Mesendoderm (in vitro differentiated cells): ENCODE results near the gene ZNF80.

Experiments used
- DNase-seq: peaks from one replicate; pipeline ENCODE4 v3.0.0; 2013
- H2AK5ac ChIP-seq: 2 replicates; pipeline ENCODE4 v1.6.1; 2013; ENCODE audit warnings: low read length, inconsistent platforms
- H2BK120ac ChIP-seq: 2 replicates; pipeline ENCODE4 v1.6.1; 2013; ENCODE audit warnings: low read depth, mild to moderate bottlenecking, low read length, moderate library complexity, mixed read lengths
- H2BK15ac ChIP-seq: replicated peaks from 2 replicates; pipeline ENCODE4 v1.6.1; 2013; ENCODE audit warnings: low read depth, mild to moderate bottlenecking, moderate library complexity
- H2BK5ac ChIP-seq: 2 replicates; pipeline ENCODE4 v1.6.1; 2013; ENCODE audit warnings: low read length, inconsistent platforms
- H3K18ac ChIP-seq: 2 replicates; pipeline ENCODE4 v1.6.1; 2013; ENCODE audit warnings: mild to moderate bottlenecking, low read length, mixed read lengths
- H3K23ac ChIP-seq: one replicate; pipeline ENCODE4 v1.6.1; 2013; ENCODE audit warnings: low read length
- H3K27ac ChIP-seq: 2 replicates; pipeline ENCODE4 v1.5.1; 2013; ENCODE audit warnings: low read depth, mild to moderate bottlenecking, inconsistent platforms, low read length, moderate library complexity
- H3K27me3 ChIP-seq: 2 replicates; pipeline ENCODE4 v1.6.1; 2013; ENCODE audit warnings: low read length, control low read depth, mild to moderate bottlenecking, inconsistent platforms; ENCODE audit not compliant: insufficient read depth, poor library complexity
- H3K36me3 ChIP-seq: 2 replicates; pipeline ENCODE4 v1.6.1; 2013; ENCODE audit warnings: low read length, inconsistent platforms; ENCODE audit not compliant: control insufficient read depth, insufficient read depth
- H3K4ac ChIP-seq: one replicate; pipeline ENCODE4 v1.6.1; 2013; ENCODE audit warnings: low read depth, mild to moderate bottlenecking, low read length, moderate library complexity
- H3K4me1 ChIP-seq: 2 replicates; pipeline ENCODE4 v1.6.1; 2013; ENCODE audit warnings: low read depth, low read length, inconsistent platforms; ENCODE audit not compliant: control insufficient read depth
- H3K4me2 ChIP-seq: 2 replicates; pipeline ENCODE4 v1.6.1; 2013; ENCODE audit warnings: low read length
- H3K4me3 ChIP-seq: 2 replicates; pipeline ENCODE4 v1.5.1; 2013; ENCODE audit warnings: mild to moderate bottlenecking, low read length
- H3K56ac ChIP-seq: one replicate; pipeline ENCODE4 v1.6.1; 2013; ENCODE audit warnings: low read length
- H3K79me1 ChIP-seq: 2 replicates; pipeline ENCODE4 v1.6.1; 2013; ENCODE audit warnings: low read length, inconsistent platforms
- H3K79me2 ChIP-seq: 2 replicates; pipeline ENCODE4 v1.6.1; 2013; ENCODE audit warnings: mild to moderate bottlenecking, low read length; ENCODE audit not compliant: control insufficient read depth, insufficient read depth
- H3K9ac ChIP-seq: 2 replicates; pipeline ENCODE4 v1.6.1; 2013; ENCODE audit warnings: low read length, inconsistent platforms
- H4K5ac ChIP-seq: one replicate; pipeline ENCODE4 v1.6.1; 2013; ENCODE audit warnings: low read length
- H4K8ac ChIP-seq: one replicate; pipeline ENCODE4 v1.6.1; 2013; ENCODE audit warnings: low read depth, mild to moderate bottlenecking, control low read depth, low read length, moderate library complexity
- WGBS: extraction: QIAGEN DNeasy Blood & Tissue Kit; methylation state at CpG from one replicate; pipeline ENCODE4 v1.1.7; 2013; ENCODE audit warnings: low lambda C conversion rate, missing lambda C conversion rate; ENCODE audit not compliant: insufficient coverage; ENCODE audit errors: extremely low coverage; 5-methylcytosine and 5-hydroxymethylcytosine counted together

The ZNF80 gene

DNA sequence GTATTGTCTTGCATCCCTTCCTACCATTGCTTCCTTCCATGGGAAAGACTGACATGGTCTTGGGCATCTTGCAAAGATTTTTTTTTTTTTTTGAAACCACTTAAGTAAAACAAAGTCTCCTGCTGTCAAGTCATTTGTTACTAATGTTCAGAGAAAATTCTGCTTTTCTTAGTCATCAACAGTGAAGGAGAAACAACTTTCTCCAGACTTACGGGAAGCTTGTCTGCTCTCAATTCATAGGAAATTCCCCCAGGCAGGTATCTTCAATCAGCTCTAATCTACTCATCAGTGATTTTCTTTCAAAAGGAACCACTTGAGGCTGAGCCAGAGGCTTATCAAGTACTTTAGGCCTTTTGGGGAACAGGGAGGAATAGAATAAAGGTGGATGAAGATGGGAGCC, 42.6 kb downstream of the ZNF80 start:
- no peak overlapping the region for H3K18ac ChIP-seq
- H3K79me2 ChIP-seq, result no peaks in the 10 kb centered on the region
- H3K23ac ChIP-seq, result no peak overlapping the region
- H3K36me3 ChIP-seq, result no peaks in the 10 kb centered on the region
- no peak overlapping the region for H2AK5ac ChIP-seq
- H3K27ac ChIP-seq, result no peak overlapping the region
- H2BK120ac ChIP-seq, result no peak overlapping the region
- no peaks in the 10 kb centered on the region for H3K27me3 ChIP-seq
- H3K9ac ChIP-seq, result no peak overlapping the region
- H3K4me1 ChIP-seq, result no peaks in the 10 kb centered on the region
- no peak overlapping the region for H3K4me2 ChIP-seq
- no peaks in the 10 kb centered on the region for H3K79me1 ChIP-seq
- WGBS, result no CpG with 5 or more reads among the region's 1 CpG
- no peak overlapping the region for H3K4ac ChIP-seq
- no peak overlapping the region for H4K5ac ChIP-seq
- H4K8ac ChIP-seq, result no peak overlapping the region
- no peak overlapping the region for H2BK15ac ChIP-seq
- no peak overlapping the region for H3K56ac ChIP-seq
- peak; percentile 57 for DNase-seq
- no peak overlapping the region for H3K4me3 ChIP-seq
- H2BK5ac ChIP-seq, result no peak overlapping the region

DNA sequence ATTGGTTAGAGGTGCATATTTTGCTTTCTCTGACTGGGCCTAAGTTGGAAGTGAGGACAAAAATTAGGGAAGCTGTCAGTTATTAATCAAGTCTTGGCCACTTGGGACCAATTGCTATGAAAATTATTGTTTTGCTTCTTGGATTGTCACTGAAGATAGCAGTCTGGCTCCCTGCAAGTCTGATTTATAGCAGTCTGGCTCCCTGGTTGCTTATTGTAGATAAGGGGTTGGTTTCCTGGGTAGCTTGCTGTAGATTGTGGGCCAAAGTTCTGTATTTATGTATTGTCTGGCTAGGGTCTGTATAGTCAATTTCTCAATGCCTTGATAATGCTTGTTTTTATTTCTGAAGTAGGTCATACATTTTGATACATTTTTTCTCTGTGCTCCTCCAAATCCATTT, 45.2 kb downstream of the ZNF80 start:
- H3K18ac ChIP-seq, result no peak overlapping the region
- DNase-seq, result no peak

DNA sequence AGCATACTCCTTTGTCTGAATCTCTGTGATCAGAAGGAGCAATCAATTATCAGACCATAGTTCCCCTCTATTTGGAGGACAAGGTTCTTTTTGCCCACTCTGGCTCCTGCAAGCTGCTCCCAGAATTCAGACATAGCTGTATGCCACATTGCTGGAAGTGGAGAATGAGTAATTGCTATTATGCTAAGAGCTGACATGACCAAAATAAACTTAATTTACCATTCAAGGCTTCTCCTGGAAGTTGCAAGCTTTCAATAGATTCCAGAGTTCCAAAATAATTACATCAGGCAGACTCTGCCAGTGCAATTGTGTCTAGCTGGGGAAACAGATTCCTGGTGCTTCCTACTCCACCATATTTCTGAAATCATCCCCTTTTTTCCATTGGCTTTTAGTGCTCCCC, 50.9 kb downstream of the ZNF80 start:
- H3K18ac ChIP-seq, result no peak overlapping the region
- no peaks in the 10 kb centered on the region for H3K27me3 ChIP-seq
- no peak overlapping the region for H2BK15ac ChIP-seq
- H2BK5ac ChIP-seq, result no peak overlapping the region
- no peak overlapping the region for H3K4me3 ChIP-seq
- no peak for DNase-seq
- no peaks in the 10 kb centered on the region for H3K79me1 ChIP-seq
- H3K79me2 ChIP-seq, result no peaks in the 10 kb centered on the region
- no peak overlapping the region for H3K4me2 ChIP-seq
- no peak overlapping the region for H2AK5ac ChIP-seq
- H4K8ac ChIP-seq, result no peak overlapping the region
- H3K36me3 ChIP-seq, result no peaks in the 10 kb centered on the region
- H3K23ac ChIP-seq, result no peak overlapping the region
- H3K4ac ChIP-seq, result no peak overlapping the region
- no peaks in the 10 kb centered on the region for H3K4me1 ChIP-seq
- no peak overlapping the region for H4K5ac ChIP-seq
- no peak overlapping the region for H2BK120ac ChIP-seq
- H3K56ac ChIP-seq, result no peak overlapping the region
- H3K9ac ChIP-seq, result no peak overlapping the region
- no peak overlapping the region for H3K27ac ChIP-seq

More for the DNA sequence above, 45.2 kb downstream of the ZNF80 start:
- no peaks in the 10 kb centered on the region for H3K4me1 ChIP-seq
- H3K23ac ChIP-seq, result no peak overlapping the region
- H3K4ac ChIP-seq, result no peak overlapping the region
- no peak overlapping the region for H4K8ac ChIP-seq
- no peaks in the 10 kb centered on the region for H3K79me2 ChIP-seq
- no peak overlapping the region for H2AK5ac ChIP-seq
- H3K56ac ChIP-seq, result no peak overlapping the region
- no peaks in the 10 kb centered on the region for H3K79me1 ChIP-seq
- H3K27me3 ChIP-seq, result no peaks in the 10 kb centered on the region
- no peak overlapping the region for H2BK120ac ChIP-seq
- H2BK5ac ChIP-seq, result no peak overlapping the region
- H3K9ac ChIP-seq, result no peak overlapping the region
- H2BK15ac ChIP-seq, result no peak overlapping the region
- no peak overlapping the region for H3K4me3 ChIP-seq
- no peak overlapping the region for H3K27ac ChIP-seq
- no peak overlapping the region for H4K5ac ChIP-seq
- no peaks in the 10 kb centered on the region for H3K36me3 ChIP-seq
- no peak overlapping the region for H3K4me2 ChIP-seq
